ENCODE measurements around the gene GPHN.

Gene GPHN

DNA sequence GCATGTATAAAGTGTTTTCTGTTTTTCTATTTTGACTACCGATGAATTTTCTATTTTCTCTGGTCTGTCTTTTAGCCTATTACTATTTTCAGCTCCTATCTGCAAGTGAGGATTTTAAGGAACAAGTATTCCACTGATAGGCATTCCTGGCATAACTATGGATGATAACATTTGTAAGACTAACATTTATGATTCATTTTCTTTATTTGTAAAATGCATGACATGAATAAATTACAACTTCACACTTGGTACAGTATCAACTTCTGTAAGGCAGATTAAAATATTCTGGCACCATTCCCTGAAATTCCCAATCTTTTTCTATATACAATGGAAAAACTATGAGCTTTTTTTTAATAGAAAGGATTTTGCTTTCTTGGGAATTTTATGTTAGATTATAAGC lies 560.3 kb downstream of the GPHN start:
- Histone ChIP-seq H3K4me3 (ENCODE audit: control insufficient read depth in 1 of 7, extremely low read depth in 1 of 7, insufficient read depth in 4 of 7, low read depth in 2 of 7, low read length in 6 of 7) (no peak overlapping the region), H3K36me3 (ENCODE audit: control insufficient read depth in 4 of 4, insufficient read depth in 4 of 4, low read length in 3 of 4) (no peaks in the 10 kb centered on the region), H3K4me1 (ENCODE audit: control extremely low read depth in 1 of 4, control insufficient read depth in 4 of 4, insufficient read depth in 4 of 4, low read length in 3 of 4) (no peaks in the 10 kb centered on the region), H3K9me3 (ENCODE audit: control extremely low read depth in 1 of 5, control insufficient read depth in 4 of 5, insufficient read depth in 2 of 5, low read depth in 1 of 5, low read length in 4 of 5) (peaks cover 0 to 2% (median 0%) of the 10 kb centered on the region in 5 experiments), H3K27me3 (replicated peaks in 2 of 5; ENCODE audit: control insufficient read depth in 4 of 5, insufficient read depth in 5 of 5, low read length in 4 of 5) (no peaks in the 10 kb centered on the region), H3K27ac (ENCODE audit: insufficient read depth in 1 of 2, low read depth in 1 of 2, low read length in 2 of 2, poor library complexity in 1 of 2, severe bottlenecking in 2 of 2) (no peak overlapping the region)
- no CpG with 5 or more reads among the region's 1 CpG for WGBS (ENCODE audit: insufficient coverage)
- ChIA-PET POLR2A (no interaction called here), CTCF (no interaction called here)
- DNase-seq, result no peak

DNA sequence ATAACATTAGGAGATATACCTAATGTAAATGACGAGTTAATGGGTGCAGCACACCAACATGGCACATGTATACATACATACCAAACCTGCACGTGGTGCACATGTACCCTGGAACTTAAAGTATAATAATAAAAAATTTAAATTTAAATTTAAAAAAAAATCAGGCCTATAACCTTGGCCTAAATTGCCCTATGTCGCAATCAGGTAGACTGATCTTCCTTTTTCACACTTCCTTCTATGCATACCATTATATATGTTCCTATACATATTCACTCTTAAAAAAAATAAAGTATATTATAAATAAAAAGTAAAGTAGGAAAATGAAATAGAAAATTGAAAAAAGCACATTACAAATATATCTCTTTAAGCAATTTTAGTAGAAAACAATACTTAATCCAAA lies 563.6 kb downstream of the GPHN start:
- Histone ChIP-seq H3K27me3 (replicated peaks in 2 of 5; ENCODE audit: control insufficient read depth in 4 of 5, insufficient read depth in 5 of 5, low read length in 4 of 5) (no peaks in the 10 kb centered on the region), H3K4me1 (ENCODE audit: control extremely low read depth in 1 of 4, control insufficient read depth in 4 of 4, insufficient read depth in 4 of 4, low read length in 3 of 4) (no peaks in the 10 kb centered on the region), H3K27ac (ENCODE audit: insufficient read depth in 1 of 2, low read depth in 1 of 2, low read length in 2 of 2, poor library complexity in 1 of 2, severe bottlenecking in 2 of 2) (no peak overlapping the region), H3K4me3 (ENCODE audit: control insufficient read depth in 1 of 7, extremely low read depth in 1 of 7, insufficient read depth in 4 of 7, low read depth in 2 of 7, low read length in 6 of 7) (no peak overlapping the region), H3K36me3 (ENCODE audit: control insufficient read depth in 4 of 4, insufficient read depth in 4 of 4, low read length in 3 of 4) (no peaks in the 10 kb centered on the region), H3K9me3 (ENCODE audit: control extremely low read depth in 1 of 5, control insufficient read depth in 4 of 5, insufficient read depth in 2 of 5, low read depth in 1 of 5, low read length in 4 of 5) (peaks cover 0 to 2% (median 0%) of the 10 kb centered on the region in 5 experiments)
- ChIA-PET CTCF (no interaction called here), POLR2A (no interaction called here)
- no CpG with 5 or more reads among the region's 3 CpGs for WGBS (ENCODE audit: insufficient coverage)
- no peak for DNase-seq

DNA sequence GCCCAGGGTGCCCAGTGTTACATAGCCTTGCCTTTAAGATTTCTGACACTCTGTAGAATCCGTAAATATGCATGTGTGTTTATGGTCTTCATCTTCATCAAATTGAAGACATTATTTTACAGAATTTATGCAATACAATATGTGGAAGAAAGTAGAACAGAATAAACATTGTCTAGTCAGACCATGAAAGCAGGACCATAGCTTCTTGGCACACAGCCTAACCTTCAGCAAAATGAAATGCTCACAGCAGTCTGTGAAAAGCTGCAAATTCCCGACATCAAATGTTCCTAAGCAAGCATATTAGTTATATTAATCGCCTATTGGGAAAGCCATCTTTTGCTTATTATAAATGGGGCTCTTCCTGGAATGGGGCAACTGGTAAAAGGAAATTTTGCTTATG lies 570.0 kb downstream of the GPHN start:
- CTCF ChIA-PET, result no interaction called here
- Histone ChIP-seq H3K4me3 (ENCODE audit: control insufficient read depth in 1 of 7, extremely low read depth in 1 of 7, insufficient read depth in 4 of 7, low read depth in 2 of 7, low read length in 6 of 7) (no peak overlapping the region), H3K36me3 (ENCODE audit: control insufficient read depth in 4 of 4, insufficient read depth in 4 of 4, low read length in 3 of 4) (peaks cover 0 to 2% (median 0%) of the 10 kb centered on the region in 4 experiments), H3K9me3 (ENCODE audit: control extremely low read depth in 1 of 5, control insufficient read depth in 4 of 5, insufficient read depth in 2 of 5, low read depth in 1 of 5, low read length in 4 of 5) (peaks cover 0 to 4% (median 0%) of the 10 kb centered on the region in 5 experiments), H3K27ac (ENCODE audit: insufficient read depth in 1 of 2, low read depth in 1 of 2, low read length in 2 of 2, poor library complexity in 1 of 2, severe bottlenecking in 2 of 2) (no peak overlapping the region), H3K4me1 (ENCODE audit: control extremely low read depth in 1 of 4, control insufficient read depth in 4 of 4, insufficient read depth in 4 of 4, low read length in 3 of 4) (no peaks in the 10 kb centered on the region), H3K27me3 (replicated peaks in 2 of 5; ENCODE audit: control insufficient read depth in 4 of 5, insufficient read depth in 5 of 5, low read length in 4 of 5) (no peaks in the 10 kb centered on the region)
- no CpG with 5 or more reads among the region's 3 CpGs for WGBS (ENCODE audit: insufficient coverage)
- POLR2A ChIA-PET, result no interaction called here
- no peak for DNase-seq

DNA sequence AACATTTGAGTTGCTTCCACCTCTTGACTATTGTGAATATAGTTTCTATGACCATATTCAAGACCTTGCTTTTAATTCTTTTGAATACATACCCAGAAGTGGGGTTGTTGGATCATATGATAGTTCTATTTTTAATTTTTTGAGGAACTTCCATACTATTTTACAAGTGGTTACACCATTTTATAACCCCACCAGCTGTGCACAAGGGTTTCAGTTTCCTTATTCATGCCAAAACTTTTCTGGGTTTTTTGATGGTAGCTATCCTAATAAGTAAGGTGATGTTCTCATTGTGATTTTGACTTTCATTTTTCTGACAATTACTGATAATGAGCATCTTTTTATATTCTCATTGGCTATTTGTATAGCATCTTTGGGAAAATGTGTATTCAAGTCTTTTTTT lies 571.9 kb downstream of the GPHN start:
- Histone ChIP-seq H3K4me1 (ENCODE audit: control extremely low read depth in 1 of 4, control insufficient read depth in 4 of 4, insufficient read depth in 4 of 4, low read length in 3 of 4) (no peaks in the 10 kb centered on the region), H3K36me3 (ENCODE audit: control insufficient read depth in 4 of 4, insufficient read depth in 4 of 4, low read length in 3 of 4) (peaks cover 0 to 2% (median 0%) of the 10 kb centered on the region in 4 experiments), H3K9me3 (ENCODE audit: control extremely low read depth in 1 of 5, control insufficient read depth in 4 of 5, insufficient read depth in 2 of 5, low read depth in 1 of 5, low read length in 4 of 5) (peaks cover 0 to 4% (median 0%) of the 10 kb centered on the region in 5 experiments), H3K27me3 (replicated peaks in 2 of 5; ENCODE audit: control insufficient read depth in 4 of 5, insufficient read depth in 5 of 5, low read length in 4 of 5) (no peaks in the 10 kb centered on the region), H3K27ac (ENCODE audit: insufficient read depth in 1 of 2, low read depth in 1 of 2, low read length in 2 of 2, poor library complexity in 1 of 2, severe bottlenecking in 2 of 2) (no peak overlapping the region), H3K4me3 (ENCODE audit: control insufficient read depth in 1 of 7, extremely low read depth in 1 of 7, insufficient read depth in 4 of 7, low read depth in 2 of 7, low read length in 6 of 7) (no peak overlapping the region)
- ChIA-PET CTCF (no interaction called here), POLR2A (no interaction called here)
- no peak for DNase-seq

DNA sequence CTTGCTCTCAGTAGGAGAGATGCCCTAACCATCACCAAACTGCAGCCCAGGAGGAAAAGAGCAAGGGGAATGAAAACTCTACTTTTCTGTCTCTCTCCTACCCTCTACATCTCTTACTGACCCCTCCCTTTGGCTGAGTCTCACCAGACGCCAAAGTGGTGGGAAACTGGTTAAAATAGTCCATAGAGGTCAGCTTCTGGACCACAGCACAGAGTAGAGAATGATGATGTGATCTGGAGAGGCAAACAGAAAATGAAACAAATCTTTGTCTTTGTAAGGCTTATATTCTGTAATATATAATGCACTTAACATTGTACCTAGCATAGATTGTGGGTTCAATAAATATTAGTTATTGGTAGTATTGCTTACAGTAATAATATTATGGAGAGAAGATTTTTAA lies 600.3 kb downstream of the GPHN start:
- no peak overlapping the region for H3K27ac ChIP-seq (ENCODE audit: insufficient read depth in 1 of 2, low read depth in 1 of 2, low read length in 2 of 2, poor library complexity in 1 of 2, severe bottlenecking in 2 of 2)
- DNase-seq, result no peak
- CTCF ChIA-PET, result interaction anchor here (1.1 kb wide), 1 partner anchor 484 kb away, joined by 4 read pairs; no protein-coding TSS in a partner anchor
- peaks cover 0 to 29% (median 3%) of the 10 kb centered on the region in 5 experiments for H3K9me3 ChIP-seq (ENCODE audit: control extremely low read depth in 1 of 5, control insufficient read depth in 4 of 5, insufficient read depth in 2 of 5, low read depth in 1 of 5, low read length in 4 of 5)
- H3K36me3 ChIP-seq (ENCODE audit: control insufficient read depth in 4 of 4, insufficient read depth in 4 of 4, low read length in 3 of 4), result no peaks in the 10 kb centered on the region
- POLR2A ChIA-PET, result no interaction called here
- no peaks in the 10 kb centered on the region for H3K4me1 ChIP-seq (ENCODE audit: control extremely low read depth in 1 of 4, control insufficient read depth in 4 of 4, insufficient read depth in 4 of 4, low read length in 3 of 4)
- H3K27me3 ChIP-seq (replicated peaks in 2 of 5; ENCODE audit: control insufficient read depth in 4 of 5, insufficient read depth in 5 of 5, low read length in 4 of 5), result no peaks in the 10 kb centered on the region
- WGBS (ENCODE audit: insufficient coverage), result no CpG with 5 or more reads among the region's 1 CpG
- no peak overlapping the region for H3K4me3 ChIP-seq (ENCODE audit: control insufficient read depth in 1 of 7, extremely low read depth in 1 of 7, insufficient read depth in 4 of 7, low read depth in 2 of 7, low read length in 6 of 7)

DNA sequence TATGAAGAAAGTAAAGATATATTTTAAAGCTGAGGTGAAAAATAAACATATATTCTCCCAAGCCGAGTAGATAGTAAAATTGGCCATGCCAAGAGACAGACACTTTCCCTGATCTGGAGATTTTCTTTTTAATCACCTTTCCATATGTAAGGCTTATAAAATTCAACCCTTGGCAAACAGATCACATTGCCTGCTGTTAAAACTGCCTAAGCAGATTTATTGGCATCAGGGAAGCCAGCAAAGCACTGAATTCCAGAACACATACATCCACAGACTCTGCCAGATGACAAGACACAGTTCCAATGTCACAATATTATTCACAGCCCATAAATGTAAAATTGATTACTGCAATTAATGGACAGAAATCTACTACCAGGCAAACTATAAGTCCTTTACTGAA lies 603.1 kb downstream of the GPHN start:
- POLR2A ChIA-PET, result no interaction called here
- no peak for DNase-seq
- 100% methylated on average over 1 of the region's 1 CpG for WGBS (ENCODE audit: insufficient coverage)
- H3K27me3 ChIP-seq (replicated peaks in 2 of 5; ENCODE audit: control insufficient read depth in 4 of 5, insufficient read depth in 5 of 5, low read length in 4 of 5), result no peaks in the 10 kb centered on the region
- H3K4me3 ChIP-seq (ENCODE audit: control insufficient read depth in 1 of 7, extremely low read depth in 1 of 7, insufficient read depth in 4 of 7, low read depth in 2 of 7, low read length in 6 of 7), result no peak overlapping the region
- no peaks in the 10 kb centered on the region for H3K36me3 ChIP-seq (ENCODE audit: control insufficient read depth in 4 of 4, insufficient read depth in 4 of 4, low read length in 3 of 4)
- no peaks in the 10 kb centered on the region for H3K4me1 ChIP-seq (ENCODE audit: control extremely low read depth in 1 of 4, control insufficient read depth in 4 of 4, insufficient read depth in 4 of 4, low read length in 3 of 4)
- H3K27ac ChIP-seq (ENCODE audit: insufficient read depth in 1 of 2, low read depth in 1 of 2, low read length in 2 of 2, poor library complexity in 1 of 2, severe bottlenecking in 2 of 2), result no peak overlapping the region
- H3K9me3 ChIP-seq (ENCODE audit: control extremely low read depth in 1 of 5, control insufficient read depth in 4 of 5, insufficient read depth in 2 of 5, low read depth in 1 of 5, low read length in 4 of 5), result peaks cover 0 to 13% (median 3%) of the 10 kb centered on the region in 5 experiments
- CTCF ChIA-PET, result no interaction called here

DNA sequence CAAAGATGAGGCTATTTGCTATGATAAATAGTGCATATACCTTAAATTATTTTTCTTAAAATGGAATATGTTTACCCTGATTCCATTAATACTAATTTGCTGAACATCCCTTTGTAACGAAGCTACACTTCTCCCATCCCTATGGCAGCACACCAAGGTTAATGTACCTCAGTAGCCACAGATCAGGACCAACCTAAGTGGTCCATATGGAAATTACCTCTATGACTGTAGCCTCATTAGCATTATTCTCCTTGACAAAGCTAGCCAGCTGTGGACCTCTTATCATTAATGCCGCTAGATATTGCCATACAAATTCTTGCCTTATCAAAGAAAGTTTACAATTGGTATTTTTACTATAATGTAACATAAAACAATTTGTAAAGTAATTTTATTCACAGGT lies 604.4 kb downstream of the GPHN start:
- POLR2A ChIA-PET, result no interaction called here

More for the DNA sequence above, 604.4 kb downstream of the GPHN start:
- no peak for DNase-seq
- Histone ChIP-seq H3K27me3 (replicated peaks in 2 of 5; ENCODE audit: control insufficient read depth in 4 of 5, insufficient read depth in 5 of 5, low read length in 4 of 5) (no peaks in the 10 kb centered on the region), H3K9me3 (ENCODE audit: control extremely low read depth in 1 of 5, control insufficient read depth in 4 of 5, insufficient read depth in 2 of 5, low read depth in 1 of 5, low read length in 4 of 5) (peaks cover 0 to under 1% (median 0%) of the 10 kb centered on the region in 5 experiments), H3K4me3 (ENCODE audit: control insufficient read depth in 1 of 7, extremely low read depth in 1 of 7, insufficient read depth in 4 of 7, low read depth in 2 of 7, low read length in 6 of 7) (no peak overlapping the region), H3K36me3 (ENCODE audit: control insufficient read depth in 4 of 4, insufficient read depth in 4 of 4, low read length in 3 of 4) (no peaks in the 10 kb centered on the region), H3K4me1 (ENCODE audit: control extremely low read depth in 1 of 4, control insufficient read depth in 4 of 4, insufficient read depth in 4 of 4, low read length in 3 of 4) (no peaks in the 10 kb centered on the region), H3K27ac (ENCODE audit: insufficient read depth in 1 of 2, low read depth in 1 of 2, low read length in 2 of 2, poor library complexity in 1 of 2, severe bottlenecking in 2 of 2) (no peak overlapping the region)
- no CpG with 5 or more reads among the region's 2 CpGs for whole genome bisulfite sequencing (ENCODE audit: insufficient coverage)
- CTCF ChIA-PET, result no interaction called here
